Hepatocyte (in vitro differentiated cells): ENCODE data around the gene WDFY4. TPM values are rescaled to one million over a fixed set of nuclear protein-coding genes. Genes with fewer than 3 reads are reported as not detected.

Experiments
- DNase-seq: peaks from one replicate; pipeline ENCODE4 v3.0.0-alpha.2; 2016; ENCODE audit warnings: low spot score
- H2AFZ ChIP-seq: fragments of 200-600 bp; sonication (generic); 2 replicates; pipeline ENCODE4 v1.6.0; 2016; ENCODE audit warnings: antibody characterized with exemption, mild to moderate bottlenecking
- H3K27ac ChIP-seq: fragments of 200-600 bp; sonication (generic); 2 replicates; pipeline ENCODE4 v1.5.1; 2016; ENCODE audit warnings: mild to moderate bottlenecking
- H3K27me3 ChIP-seq: fragments of 200-600 bp; sonication (generic); 2 replicates; pipeline ENCODE4 v1.6.1; 2016
- H3K36me3 ChIP-seq: fragments of 200-600 bp; sonication (generic); replicated peaks from 2 replicates; pipeline ENCODE4 v1.5.1; 2016; ENCODE audit warnings: low read depth; ENCODE audit not compliant: insufficient read depth
- H3K4me1 ChIP-seq: fragments of 200-600 bp; sonication (generic); 2 replicates; pipeline ENCODE4 v1.5.1; 2016; ENCODE audit warnings: mild to moderate bottlenecking, moderate library complexity; ENCODE audit not compliant: insufficient read depth
- H3K4me2 ChIP-seq: fragments of 200-600 bp; sonication (generic); 2 replicates; pipeline ENCODE4 v1.6.0; 2016
- H3K4me3 ChIP-seq: fragments of 200-600 bp; sonication (generic); 2 replicates; pipeline ENCODE4 v1.5.1; 2016; ENCODE audit warnings: mild to moderate bottlenecking
- H3K79me2 ChIP-seq: fragments of 200-600 bp; sonication (generic); 2 replicates; pipeline ENCODE4 v1.6.0; 2017; ENCODE audit warnings: mild to moderate bottlenecking
- H3K9me2 ChIP-seq: fragments of 200-600 bp; sonication (generic); replicated peaks from 2 replicates; pipeline ENCODE4 v1.6.0; 2017; ENCODE audit warnings: mild to moderate bottlenecking; ENCODE audit not compliant: insufficient read depth
- H3K9me3 ChIP-seq: fragments of 200-600 bp; sonication (generic); 2 replicates; pipeline ENCODE4 v1.5.1; 2016; ENCODE audit warnings: low read depth, mild to moderate bottlenecking
- H4K20me1 ChIP-seq: fragments of 200-600 bp; sonication (generic); 2 replicates; pipeline ENCODE4 v1.6.0; 2016; ENCODE audit warnings: mild to moderate bottlenecking; ENCODE audit not compliant: insufficient read depth, poor library complexity, severe bottlenecking
- EZH2 ChIP-seq: fragments of 200-600 bp; sonication (generic); IDR thresholded peaks from 2 replicates; pipeline ENCODE4 v1.6.1; 2016; ENCODE audit warnings: antibody characterized with exemption, mild to moderate bottlenecking, borderline replicate concordance
- EZH2phosphoT487 ChIP-seq: fragments of 200-600 bp; sonication (generic); IDR thresholded peaks from one replicate; pipeline ENCODE4 v1.6.1; 2018; ENCODE audit warnings: antibody characterized with exemption, mild to moderate bottlenecking, low read depth, moderate library complexity; ENCODE audit not compliant: unreplicated experiment, severe bottlenecking
- WGBS: methylation state at CpG from one replicate; pipeline ENCODE4 v1.1.6; 2016; ENCODE audit warnings: low lambda C conversion rate; ENCODE audit errors: missing lambda C conversion rate; 5-methylcytosine and 5-hydroxymethylcytosine counted together
- polyA plus RNA-seq: library from polyadenylated mRNA; unstranded; fragments of >200 nt; fragmentation: Nextera tagmentation; extraction: Ambion mirVana; gene quantifications from 2 replicates; pipeline ENCODE4 v1.2.1, GENCODE V29; 2016
- total RNA-seq: library from RNA; depleted of rRNA; stranded (reverse); fragments of >200 nt; gene quantifications from 2 replicates; pipeline ENCODE4 v1.2.3, GENCODE V29; 2014
- TF ChIP-seq, protein P1 (sequence below): fragments of 200-600 bp; sonication (generic); IDR thresholded peaks from 2 replicates; pipeline ENCODE4 v1.5.1; 2016; ENCODE audit warnings: antibody characterized with exemption, mild to moderate bottlenecking; ENCODE audit not compliant: poor library complexity

The WDFY4 gene
- total and polyA plus RNA-seq, 2 experiments from 2014 or later, result 0.43 to 0.91 TPM

DNA sequence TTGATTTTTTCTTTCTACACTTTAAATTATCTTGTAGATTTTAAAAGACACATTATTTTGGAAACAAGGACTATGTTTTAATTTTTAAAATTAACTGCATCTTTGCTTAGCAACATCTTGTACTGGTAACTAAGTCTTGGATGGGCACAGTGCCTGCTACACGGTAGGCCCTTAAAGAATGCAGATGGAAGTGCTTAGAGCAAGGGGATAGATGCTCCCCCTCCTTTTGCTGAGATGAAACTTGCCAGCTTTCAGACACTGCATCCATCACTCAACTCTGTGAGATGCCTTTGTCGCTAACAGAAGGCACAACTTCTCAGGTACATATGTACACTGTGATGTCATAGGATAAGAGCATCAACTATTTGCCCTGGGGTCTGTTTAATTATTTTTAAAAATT is 151.1 kb downstream of the WDFY4 start:
- no peak for DNase-seq
- TF ChIP-seq EZH2 (no peak), EZH2phosphoT487 (no peak)
- TF ChIP-seq, protein P1, sequence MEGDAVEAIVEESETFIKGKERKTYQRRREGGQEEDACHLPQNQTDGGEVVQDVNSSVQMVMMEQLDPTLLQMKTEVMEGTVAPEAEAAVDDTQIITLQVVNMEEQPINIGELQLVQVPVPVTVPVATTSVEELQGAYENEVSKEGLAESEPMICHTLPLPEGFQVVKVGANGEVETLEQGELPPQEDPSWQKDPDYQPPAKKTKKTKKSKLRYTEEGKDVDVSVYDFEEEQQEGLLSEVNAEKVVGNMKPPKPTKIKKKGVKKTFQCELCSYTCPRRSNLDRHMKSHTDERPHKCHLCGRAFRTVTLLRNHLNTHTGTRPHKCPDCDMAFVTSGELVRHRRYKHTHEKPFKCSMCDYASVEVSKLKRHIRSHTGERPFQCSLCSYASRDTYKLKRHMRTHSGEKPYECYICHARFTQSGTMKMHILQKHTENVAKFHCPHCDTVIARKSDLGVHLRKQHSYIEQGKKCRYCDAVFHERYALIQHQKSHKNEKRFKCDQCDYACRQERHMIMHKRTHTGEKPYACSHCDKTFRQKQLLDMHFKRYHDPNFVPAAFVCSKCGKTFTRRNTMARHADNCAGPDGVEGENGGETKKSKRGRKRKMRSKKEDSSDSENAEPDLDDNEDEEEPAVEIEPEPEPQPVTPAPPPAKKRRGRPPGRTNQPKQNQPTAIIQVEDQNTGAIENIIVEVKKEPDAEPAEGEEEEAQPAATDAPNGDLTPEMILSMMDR, result no peak
- WGBS, result 66% methylated on average over 2 of the region's 2 CpGs
- Histone ChIP-seq H4K20me1 (no peaks in the 10 kb centered on the region), H2AFZ (no peak overlapping the region), H3K4me3 (no peak overlapping the region), H3K4me1 (no peaks in the 10 kb centered on the region), H3K79me2 (no peaks in the 10 kb centered on the region), H3K9me3 (no peaks in the 10 kb centered on the region), H3K27me3 (no peaks in the 10 kb centered on the region), H3K4me2 (no peak overlapping the region), H3K9me2 (no peaks in the 10 kb centered on the region), H3K36me3 (no peaks in the 10 kb centered on the region), H3K27ac (no peak overlapping the region)

DNA sequence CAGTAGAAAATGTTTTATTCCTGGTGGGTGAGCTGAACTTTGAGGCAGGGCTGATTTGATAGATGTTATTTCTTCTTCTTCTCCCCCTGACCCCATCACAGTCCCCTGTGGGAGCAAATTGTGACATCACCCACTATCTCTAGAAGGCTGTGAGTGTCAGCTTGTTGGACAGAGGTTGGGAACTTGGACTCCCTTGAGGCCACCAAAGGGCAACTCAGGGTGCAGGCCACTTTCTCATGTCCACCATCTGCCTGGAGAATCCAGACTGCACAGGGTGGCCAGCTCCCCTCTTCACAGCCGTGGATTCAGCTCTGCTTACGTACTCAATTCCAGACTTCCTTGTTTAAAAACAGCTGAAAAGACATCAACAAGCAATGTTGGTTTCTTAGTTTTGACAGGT is 151.9 kb downstream of the WDFY4 start:
- no peak for TF ChIP-seq EZH2phosphoT487
- TF ChIP-seq EZH2, result no peak
- TF ChIP-seq, protein P1, result no peak
- Histone ChIP-seq H3K9me2 (no peaks in the 10 kb centered on the region), H3K4me1 (no peaks in the 10 kb centered on the region), H4K20me1 (no peaks in the 10 kb centered on the region), H3K27ac (no peak overlapping the region), H3K79me2 (no peaks in the 10 kb centered on the region), H3K4me2 (no peak overlapping the region), H3K9me3 (no peaks in the 10 kb centered on the region), H3K4me3 (no peak overlapping the region), H3K36me3 (no peaks in the 10 kb centered on the region), H2AFZ (no peak overlapping the region), H3K27me3 (no peaks in the 10 kb centered on the region)
- no peak for DNase-seq
- WGBS, result 80% methylated on average over 2 of the region's 2 CpGs

DNA sequence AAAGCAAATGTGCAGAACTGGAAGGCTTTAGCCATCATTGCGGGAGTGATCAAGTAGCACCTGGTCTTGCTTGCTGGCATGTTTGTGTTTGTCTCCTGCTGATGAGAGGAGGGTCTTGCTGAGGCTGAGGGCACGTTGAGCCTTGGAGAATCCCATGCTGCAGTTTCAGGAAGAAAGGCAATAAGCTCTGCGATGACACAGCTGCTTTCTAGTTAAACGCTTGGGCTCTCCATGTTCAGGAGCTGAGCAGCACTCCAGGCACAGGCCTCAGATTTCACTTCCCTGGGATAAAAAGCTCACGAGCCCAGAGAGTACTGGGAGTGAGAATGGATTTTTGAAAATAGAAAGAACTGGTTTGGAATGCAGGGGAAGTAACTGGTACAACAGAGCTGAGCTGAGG is 154.2 kb downstream of the WDFY4 start:
- 46% methylated on average over 5 of the region's 5 CpGs for WGBS
- H3K36me3 ChIP-seq, result no peaks in the 10 kb centered on the region
- no peaks in the 10 kb centered on the region for H3K9me3 ChIP-seq
- no peak overlapping the region for H2AFZ ChIP-seq
- no peak for DNase-seq
- no peak overlapping the region for H3K4me2 ChIP-seq
- no peak for TF ChIP-seq EZH2
- TF ChIP-seq EZH2phosphoT487, result no peak
- TF ChIP-seq, protein P1, result no peak
- H3K27ac ChIP-seq, result no peak overlapping the region
- H3K4me3 ChIP-seq, result no peak overlapping the region
- no peaks in the 10 kb centered on the region for H3K4me1 ChIP-seq
- no peaks in the 10 kb centered on the region for H3K79me2 ChIP-seq
- H3K9me2 ChIP-seq, result no peaks in the 10 kb centered on the region
- H4K20me1 ChIP-seq, result no peaks in the 10 kb centered on the region
- H3K27me3 ChIP-seq, result no peaks in the 10 kb centered on the region
